Globus pallidus (tissue), 1 donor: ENCODE measurements around the gene PDIK1L.
A peak's percentile ranks its signal among the peaks of the same experiment; 100 is the strongest.

Experiments used
- DNase-seq: peaks from one replicate; pipeline ENCODE4 v3.0.0-alpha.2; 2015; ENCODE audit warnings: low spot score

Gene PDIK1L

GRCh38 chr1:26111530-26112406, at the start of gene PDIK1L:
PDIK1L (plus strand) TSS chr1:26111824; CDS start chr1:26114309, 2,485 bp downstream.
- DNase-seq: peak; percentile 92

GRCh38 chr1:26064553-26064952, 47.1 kb upstream of the PDIK1L start:
- DNase-seq: no peak

- DNase-seq: no peak
Observed at GRCh38 chr1:26066160-26066559, 45.5 kb upstream of the PDIK1L start.

- no peak for DNase-seq
Observed at GRCh38 chr1:26066857-26067256, 44.8 kb upstream of the PDIK1L start.

- DNase-seq: no peak
Observed at GRCh38 chr1:26067432-26067911, 44.2 kb upstream of the PDIK1L start, which contains the start of gene TRIM63. TRIM63 (minus strand) TSS chr1:26067630; CDS start chr1:26067494, 136 bp downstream.

- no peak for DNase-seq
Observed at GRCh38 chr1:26069941-26070295, 41.7 kb upstream of the PDIK1L start.

- no peak for DNase-seq
Observed at GRCh38 chr1:26070296-26070962, 41.2 kb upstream of the PDIK1L start.

GRCh38 chr1:26070963-26071342, 40.7 kb upstream of the PDIK1L start:
- no peak for DNase-seq

GRCh38 chr1:26072305-26072704, 39.3 kb upstream of the PDIK1L start:
- DNase-seq: no peak

GRCh38 chr1:26075421-26076144, 36.0 kb upstream of the PDIK1L start:
- no peak for DNase-seq

GRCh38 chr1:26077524-26077923, 34.1 kb upstream of the PDIK1L start:
- no peak for DNase-seq

- DNase-seq: no peak
Observed at GRCh38 chr1:26078286-26079177, 33.1 kb upstream of the PDIK1L start.

GRCh38 chr1:26079178-26079563, 32.5 kb upstream of the PDIK1L start:
- DNase-seq: no peak

- no peak for DNase-seq
Observed at GRCh38 chr1:26079960-26080814, 31.4 kb upstream of the PDIK1L start.

GRCh38 chr1:26081267-26082019, 30.2 kb upstream of the PDIK1L start:
- DNase-seq: no peak

- DNase-seq: no peak
Observed at GRCh38 chr1:26082020-26082350, 29.6 kb upstream of the PDIK1L start.

- DNase-seq: no peak
Observed at GRCh38 chr1:26083208-26083607, 28.4 kb upstream of the PDIK1L start.

GRCh38 chr1:26084091-26084561, 27.5 kb upstream of the PDIK1L start:
- no peak for DNase-seq

- DNase-seq: no peak
Observed at GRCh38 chr1:26084844-26085243, 26.8 kb upstream of the PDIK1L start.

GRCh38 chr1:26089125-26089524, 22.5 kb upstream of the PDIK1L start:
- no peak for DNase-seq
